Breast epithelium (tissue), 4 donors: ENCODE measurements around the gene CLMP. TPM values are rescaled to one million over a fixed set of nuclear protein-coding genes. Genes with fewer than 3 reads are reported as not detected.
A peak's percentile ranks its signal among the peaks of the same experiment; 100 is the strongest.

Experiments
- DNase-seq, 2 donors: peaks; one replicate each; pipeline ENCODE4 v3.0.0-alpha.2; 2019; ENCODE audit warnings: low spot score in 2 of 2
- H3K27ac ChIP-seq, 2 donors: fragments of 200-600 bp; sonication (generic) in 1 of 2; one replicate each; pipeline ENCODE4 v1.5.1; 2016 to 2019; ENCODE audit warnings: mild to moderate bottlenecking in 1 of 2
- H3K27me3 ChIP-seq, 2 donors: fragments of 200-600 bp; sonication (generic) in 1 of 2; one replicate each; pipeline versions ENCODE4 v1.5.1 to v1.6.0; 2017 to 2019; ENCODE audit warnings: control low read depth in 1 of 2, mild to moderate bottlenecking in 1 of 2
- H3K36me3 ChIP-seq: fragments of 200-600 bp; one replicate; pipeline ENCODE4 v1.5.1; 2019
- H3K4me1 ChIP-seq, 2 donors: fragments of 200-600 bp; sonication (generic); one replicate each; pipeline ENCODE4 v1.5.1; 2016 to 2019; ENCODE audit warnings: control low read depth in 1 of 2
- H3K4me3 ChIP-seq, 3 donors: fragments of 200-600 bp; sonication (generic); 1 replicate in 2 of 3; 2 replicates in 1 of 3; pipeline ENCODE4 v1.5.1; 2016 to 2019; ENCODE audit warnings: mild to moderate bottlenecking in 3 of 3, moderate library complexity in 2 of 3
- H3K9me3 ChIP-seq, 2 donors: fragments of 200-600 bp; sonication (generic) in 1 of 2; one replicate each; pipeline ENCODE4 v1.5.1; 2016 to 2019; ENCODE audit warnings: control low read depth in 1 of 2
- CTCF ChIP-seq, 3 donors: fragments of 450-650 bp; IDR thresholded peaks; one replicate each; pipeline ENCODE4 v1.5.1; 2016 to 2017; ENCODE audit warnings: antibody characterized with exemption in 3 of 3, mild to moderate bottlenecking in 3 of 3, moderate library complexity in 3 of 3
- POLR2A ChIP-seq: fragments of 450-650 bp; IDR thresholded peaks from one replicate; pipeline ENCODE4 v1.6.1; 2016; ENCODE audit warnings: antibody characterized with exemption, mild to moderate bottlenecking, moderate library complexity
- POLR2AphosphoS5 ChIP-seq, 3 donors: sonication (generic); formaldehyde crosslinking; IDR thresholded peaks; one replicate each; pipeline ENCODE4 v1.6.1; 2017; ENCODE audit warnings: antibody characterized with exemption in 3 of 3
- intact Hi-C: fragments of 100-400 bp; cut with DNase I; formaldehyde crosslinking; loops from one replicate; pipeline ENCODE4 v1.15.1; 2023; ENCODE audit warnings: low total_unique reads
- total RNA-seq, 3 donors: library from RNA; depleted of rRNA; stranded (reverse); fragments of >200 nt; gene quantifications; one replicate each; pipeline ENCODE4 v1.1.0, GENCODE V29; 2016

CLMP gene
- total RNA-seq, 3 donors from 2014 or later = 70.8 to 241 (median 82.9) TPM

- H3K27ac ChIP-seq = no peak overlapping the region
These were observed 84.7 kb downstream of the CLMP start for GRCh38 chr11:123110397-123110796.

GRCh38 chr11:123107945-123108495 is 87.0 kb downstream of the CLMP start:
- Histone ChIP-seq H3K27me3 (no peaks in the 10 kb centered on the region), H3K27ac (no peak overlapping the region), H3K4me1 (peaks cover 3 to 5% of the 10 kb centered on the region in 2 donors), H3K36me3 (no peaks in the 10 kb centered on the region), H3K9me3 (no peaks in the 10 kb centered on the region), H3K4me3 (no peak overlapping the region)
- DNase-seq = no peak
- no peak for TF ChIP-seq POLR2AphosphoS5 (IDR thresholded peaks at IDR 0.05)
- no peak for TF ChIP-seq CTCF (IDR thresholded peaks at IDR 0.05)
- TF ChIP-seq POLR2A = no peak
- intact Hi-C loops = no loop called here

More at GRCh38 chr11:123110397-123110796, 84.7 kb downstream of the CLMP start:
- no peak for DNase-seq
- TF ChIP-seq CTCF (IDR thresholded peaks at IDR 0.05) (no peak), POLR2A (no peak), POLR2AphosphoS5 (IDR thresholded peaks at IDR 0.05) (no peak)
- no peaks in the 10 kb centered on the region for H3K36me3 ChIP-seq
- peaks cover 0 to 3% of the 10 kb centered on the region in 2 donors for H3K4me1 ChIP-seq
- H3K9me3 ChIP-seq = no peaks in the 10 kb centered on the region
- H3K27me3 ChIP-seq = no peaks in the 10 kb centered on the region
- no peak overlapping the region for H3K4me3 ChIP-seq
- intact Hi-C loops = no loop called here

GRCh38 chr11:123104697-123105096 is 90.4 kb downstream of the CLMP start:
- peaks cover 0 to 5% of the 10 kb centered on the region in 2 donors for H3K4me1 ChIP-seq
- intact Hi-C loops = loop anchor here (1.0 kb wide), 1 partner anchor 145 kb away; no protein-coding TSS in a partner anchor
- H3K27ac ChIP-seq = peak overlapping the region in 1 of 2 donors; percentile 55

GRCh38 chr11:123103326-123103980 is 91.6 kb downstream of the CLMP start:
- Histone ChIP-seq H3K27me3 (no peaks in the 10 kb centered on the region), H3K36me3 (no peaks in the 10 kb centered on the region), H3K4me1 (peaks cover 0 to 5% of the 10 kb centered on the region in 2 donors), H3K4me3 (no peak overlapping the region), H3K27ac (peak overlapping the region in 1 of 2 donors; percentile 28), H3K9me3 (no peaks in the 10 kb centered on the region)
- intact Hi-C loops = no loop called here
- DNase-seq = peak in 1 of 2 donors; percentile 51
- TF ChIP-seq POLR2AphosphoS5 (IDR thresholded peaks at IDR 0.05) = no peak
- TF ChIP-seq CTCF (IDR thresholded peaks at IDR 0.05) = peak; percentile 42 to 66 (median 61)
- no peak for TF ChIP-seq POLR2A

More at GRCh38 chr11:123104697-123105096, 90.4 kb downstream of the CLMP start:
- no peaks in the 10 kb centered on the region for H3K27me3 ChIP-seq
- H3K36me3 ChIP-seq = no peaks in the 10 kb centered on the region
- DNase-seq = no peak
- TF ChIP-seq CTCF (IDR thresholded peaks at IDR 0.05) (no peak), POLR2A (no peak), POLR2AphosphoS5 (IDR thresholded peaks at IDR 0.05) (no peak)
- H3K4me3 ChIP-seq = no peak overlapping the region
- no peaks in the 10 kb centered on the region for H3K9me3 ChIP-seq

GRCh38 chr11:123100379-123101085 is 94.5 kb downstream of the CLMP start:
- TF ChIP-seq CTCF (IDR thresholded peaks at IDR 0.05) = no peak
- no peak for TF ChIP-seq POLR2A
- TF ChIP-seq POLR2AphosphoS5 (IDR thresholded peaks at IDR 0.05) = no peak
- H3K36me3 ChIP-seq = no peaks in the 10 kb centered on the region
- H3K4me3 ChIP-seq = no peak overlapping the region
- peak; percentile 44 to 54 for DNase-seq
- intact Hi-C loops = no loop called here
- no peaks in the 10 kb centered on the region for H3K9me3 ChIP-seq
- H3K4me1 ChIP-seq = peaks cover 0 to 5% of the 10 kb centered on the region in 2 donors
- H3K27me3 ChIP-seq = no peaks in the 10 kb centered on the region
- peak overlapping the region; percentile 59 to 60 for H3K27ac ChIP-seq
